GM03348 (cell line): Measurements from ENCODE around the gene EXO1.
A peak's percentile ranks its signal among the peaks of the same experiment; 100 is the strongest.
"Not testable (repeated sequence)": the region's sequence is repeated elsewhere in the genome, so short reads cannot be mapped to it uniquely, and the experiment has no call there.

ENCODE experiments used
- DNase-seq: peaks from one replicate; pipeline ENCODE4 v3.0.0; 2012; ENCODE audit warnings: low spot score

Gene EXO1

GRCh38 chr1:241836941-241837340 is 11.1 kb upstream of the EXO1 start:
- no peak for DNase-seq

DNA sequence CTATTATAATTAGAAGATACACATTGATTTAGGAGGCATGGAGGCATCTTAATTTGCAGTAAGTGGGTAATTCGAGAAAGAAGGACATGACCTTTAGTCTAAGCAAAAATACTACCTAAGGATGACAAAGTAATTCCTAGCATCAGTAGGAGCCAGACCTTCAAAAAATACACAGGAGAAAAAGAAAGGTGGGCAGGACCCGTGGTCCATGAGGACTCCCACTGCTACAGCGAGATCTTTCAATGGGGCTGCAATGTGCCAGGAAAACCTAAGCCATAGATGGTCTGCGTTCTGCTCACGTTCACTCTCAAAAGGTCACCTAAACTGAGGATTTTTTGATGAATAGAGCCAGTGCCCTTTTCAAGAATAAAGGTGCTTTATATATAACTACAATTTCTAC is 10.6 kb upstream of the EXO1 start:
- no peak for DNase-seq

- peak; percentile 28 for DNase-seq
Measured at GRCh38 chr1:241837901-241838300, 10.1 kb upstream of the EXO1 start.

DNA sequence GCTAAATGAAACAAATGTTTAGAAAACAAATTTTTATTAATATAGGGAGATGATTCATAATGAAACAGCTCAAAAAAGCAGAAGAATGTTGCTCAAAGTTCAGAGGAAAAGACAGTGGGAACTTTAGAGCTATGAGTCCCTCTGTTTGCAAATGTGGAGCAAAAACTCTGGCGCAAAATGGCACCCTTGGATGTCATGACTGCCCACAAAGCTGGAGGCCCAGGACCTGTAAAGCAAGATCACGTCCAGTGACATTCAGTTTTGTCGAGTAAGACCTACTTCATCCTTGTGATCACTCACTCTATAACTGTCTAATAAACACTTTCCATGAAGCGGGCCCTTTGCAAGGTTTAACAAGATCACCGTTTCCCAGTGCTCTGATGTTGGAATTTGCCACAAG is 9.1 kb upstream of the EXO1 start:
- DNase-seq, result no peak

DNA sequence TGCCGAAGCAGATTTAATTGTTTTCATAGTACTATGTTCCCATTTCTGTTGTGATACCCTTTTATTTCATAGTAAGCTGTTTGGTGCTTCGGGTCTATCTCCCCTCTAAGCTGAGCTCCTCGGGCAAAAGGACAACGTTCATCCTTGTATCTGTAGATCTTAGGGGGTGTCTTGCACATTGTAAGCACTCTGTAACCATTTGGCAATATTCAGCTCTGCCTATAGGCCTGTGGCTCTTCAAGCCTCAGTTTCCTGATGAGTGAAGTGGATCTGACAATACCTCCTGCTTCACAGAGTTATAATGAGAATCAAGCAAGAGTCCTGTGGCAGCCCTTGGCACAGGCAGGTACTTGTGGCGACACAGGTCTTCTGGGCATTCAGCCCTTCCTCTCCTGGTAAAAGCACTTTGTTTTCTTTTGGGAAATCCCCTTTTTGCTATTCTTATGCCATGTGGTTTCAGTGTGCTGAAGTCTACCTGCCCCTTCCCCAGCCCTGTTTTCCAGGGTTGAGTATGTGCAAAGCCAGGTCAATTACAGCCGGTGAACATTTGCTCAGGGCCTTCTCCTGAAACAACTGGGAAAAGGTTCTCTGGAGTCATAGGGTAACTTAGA is 8.5 kb upstream of the EXO1 start:
- DNase-seq, result no peak

DNA sequence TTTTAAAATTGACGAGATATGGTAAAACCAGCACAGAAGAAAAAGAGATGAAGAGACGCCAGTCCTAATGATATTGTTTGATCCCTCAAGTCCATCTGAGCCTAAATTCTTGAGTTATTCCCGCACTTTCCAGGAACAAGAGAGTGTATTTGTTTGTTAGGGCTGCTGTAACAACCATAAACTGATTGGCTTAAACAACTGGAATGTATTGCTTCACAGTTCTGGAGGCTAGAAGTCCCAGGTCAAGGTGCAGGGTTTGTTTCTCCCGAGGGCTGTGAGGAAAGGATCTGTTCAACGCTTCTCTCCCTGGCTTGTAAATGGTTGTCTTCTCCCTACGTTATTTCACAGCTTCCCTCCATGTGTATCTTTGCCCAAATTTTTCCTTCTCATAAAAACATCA is 7.8 kb upstream of the EXO1 start:
- DNase-seq, result no peak

- no peak for DNase-seq
Measured at GRCh38 chr1:241841691-241842090, 6.3 kb upstream of the EXO1 start.

GRCh38 chr1:241842565-241842964 is 5.4 kb upstream of the EXO1 start:
- peak; percentile 33 for DNase-seq

- no peak for DNase-seq
Measured at GRCh38 chr1:241844593-241844992, 3.4 kb upstream of the EXO1 start.

DNA sequence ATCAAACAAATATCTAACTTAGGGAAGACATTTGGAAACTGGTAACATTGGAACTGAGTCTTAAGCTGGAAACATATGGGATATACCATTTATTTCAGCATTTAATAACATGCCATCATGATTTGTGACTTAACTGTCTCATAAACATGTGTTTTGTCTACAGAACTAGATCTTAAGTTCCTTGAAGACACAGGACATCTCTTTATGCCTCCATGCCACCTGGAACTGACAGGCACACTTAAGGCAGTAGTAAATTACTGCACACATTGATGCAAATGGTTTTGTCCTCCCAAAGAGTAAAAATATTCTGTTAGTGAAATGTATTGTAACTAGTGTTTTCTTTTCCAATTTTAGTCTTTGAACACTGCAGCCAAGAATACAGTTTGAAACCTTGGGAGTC is 1.6 kb upstream of the EXO1 start:
- no peak for DNase-seq

GRCh38 chr1:241846862-241847539 is 1.0 kb upstream of the EXO1 start:
- no peak for DNase-seq

DNA sequence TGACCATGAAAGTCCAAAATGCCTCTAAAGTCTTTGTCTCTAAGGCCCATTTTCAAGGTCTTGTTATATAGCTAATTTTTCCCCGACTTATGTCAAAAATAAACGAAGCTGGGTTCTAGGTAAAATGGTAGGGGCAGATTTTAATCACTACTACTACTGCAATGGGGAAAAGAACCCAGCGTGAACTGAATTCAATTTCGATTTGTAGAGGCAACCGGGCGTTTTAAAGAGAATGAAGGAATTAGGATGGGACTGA is 536 bp upstream of the EXO1 start:
- no peak for DNase-seq

DNA sequence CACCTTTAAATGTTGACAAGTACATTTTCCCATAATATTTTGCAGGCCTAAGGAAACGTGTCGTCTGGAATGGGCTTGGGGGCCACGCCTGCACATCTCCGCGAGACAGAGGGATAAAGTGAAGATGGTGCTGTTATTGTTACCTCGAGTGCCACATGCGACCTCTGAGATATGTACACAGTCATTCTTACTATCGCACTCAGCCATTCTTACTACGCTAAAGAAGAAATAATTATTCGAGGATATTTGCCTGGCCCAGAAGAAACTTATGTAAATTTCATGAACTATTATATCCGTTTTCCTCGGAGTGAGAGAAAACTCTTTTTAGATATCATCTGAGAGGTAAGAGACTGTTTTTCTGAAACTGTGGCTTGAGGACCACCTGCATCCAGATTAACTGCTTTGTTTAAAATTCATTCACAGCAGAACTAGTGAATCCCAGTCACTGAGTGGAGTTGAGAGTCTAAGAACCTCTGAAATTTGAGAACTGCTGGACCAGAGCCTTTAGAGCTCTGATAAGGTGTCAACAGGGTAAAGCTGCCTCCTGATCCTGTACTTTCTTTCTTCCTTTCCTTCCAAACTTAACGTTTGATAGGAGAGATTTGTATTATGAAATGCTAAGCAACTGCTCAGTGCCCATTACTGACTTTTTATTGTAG is 811 bp downstream of the EXO1 start:
- no peak for DNase-seq

DNA sequence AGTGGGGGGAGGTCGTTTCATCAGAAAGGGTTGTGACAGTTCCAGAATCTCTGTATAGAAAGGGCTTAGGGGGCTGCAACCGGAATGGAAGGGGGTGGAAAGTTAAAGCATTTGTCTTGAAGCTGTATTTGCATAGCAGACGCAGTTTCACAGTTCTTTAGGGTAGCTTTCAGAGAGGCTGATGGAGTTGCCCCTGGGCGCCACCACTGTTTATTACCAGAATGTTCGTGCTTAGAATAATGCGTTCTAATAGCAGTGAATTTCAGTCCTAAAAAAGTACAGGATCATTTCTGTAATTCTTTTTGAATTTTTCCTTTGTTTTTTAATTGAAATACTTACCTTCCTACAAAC is 1.3 kb downstream of the EXO1 start:
- no peak for DNase-seq

GRCh38 chr1:241855545-241856140 is 7.6 kb downstream of the EXO1 start:
- not testable (repeated sequence) for DNase-seq

GRCh38 chr1:241857131-241857530 is 9.1 kb downstream of the EXO1 start:
- DNase-seq, result peak; percentile 35

DNA sequence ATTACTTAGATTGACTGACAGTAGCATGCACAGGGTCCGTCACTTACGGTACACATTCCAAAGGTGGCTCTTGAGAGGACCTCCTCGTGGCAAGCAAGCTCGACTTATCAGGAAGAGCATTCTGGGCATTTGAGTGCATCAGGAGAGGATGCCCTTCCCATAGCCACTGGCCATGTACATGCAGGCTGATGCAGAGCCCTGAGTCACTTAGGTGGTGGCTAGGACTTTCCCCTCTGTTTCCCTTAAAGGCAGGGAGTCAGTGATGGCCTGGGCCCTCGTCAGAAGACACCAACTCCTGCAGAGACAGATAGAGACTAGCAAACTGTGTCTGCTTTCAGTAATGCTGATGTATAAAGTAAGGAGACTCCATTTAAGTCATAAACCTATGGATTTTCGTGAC is 12.9 kb downstream of the EXO1 start:
- DNase-seq, result no peak

DNA sequence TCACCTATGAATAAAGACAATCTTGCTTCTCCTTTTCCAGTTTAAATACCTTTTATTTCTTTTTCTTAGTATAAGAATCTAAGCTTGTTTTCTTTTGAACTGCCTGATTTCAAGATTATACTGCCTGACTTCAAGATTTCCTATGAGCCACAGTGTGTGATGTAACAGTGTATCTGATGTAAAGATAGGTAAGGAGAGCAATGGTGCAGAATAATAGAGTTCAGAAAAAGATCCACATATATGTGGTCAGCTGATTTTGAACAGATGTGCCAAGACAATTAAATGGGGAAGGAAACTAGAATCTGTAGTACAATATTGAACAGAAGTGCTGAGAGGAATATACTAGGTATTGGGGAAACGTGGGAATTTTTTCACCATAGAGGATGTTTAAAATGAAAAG is 21.0 kb downstream of the EXO1 start:
- DNase-seq, result no peak

- DNase-seq, result peak; percentile 6
Measured at GRCh38 chr1:241870336-241870735, 22.3 kb downstream of the EXO1 start.

- no peak for DNase-seq
Measured at GRCh38 chr1:241870746-241871430, 22.9 kb downstream of the EXO1 start.

DNA sequence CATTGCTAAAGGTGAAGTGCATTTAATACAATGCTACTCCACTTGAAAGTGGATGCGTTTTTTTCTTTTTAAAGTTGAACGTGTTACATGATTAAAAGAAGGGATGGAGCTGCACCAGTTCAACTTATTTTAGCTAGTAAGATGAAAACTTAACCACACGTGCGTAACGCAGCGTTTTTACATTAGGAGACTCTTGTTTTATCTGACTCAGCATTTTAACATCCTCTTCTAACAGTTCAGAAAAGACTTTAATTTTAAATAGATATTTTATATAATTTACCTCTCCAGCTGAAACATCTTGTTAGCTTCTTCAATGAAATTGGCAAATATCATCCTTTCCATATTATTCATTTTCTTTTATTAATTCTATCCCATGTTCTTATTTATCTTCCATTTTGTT is 33.4 kb downstream of the EXO1 start:
- no peak for DNase-seq

DNA sequence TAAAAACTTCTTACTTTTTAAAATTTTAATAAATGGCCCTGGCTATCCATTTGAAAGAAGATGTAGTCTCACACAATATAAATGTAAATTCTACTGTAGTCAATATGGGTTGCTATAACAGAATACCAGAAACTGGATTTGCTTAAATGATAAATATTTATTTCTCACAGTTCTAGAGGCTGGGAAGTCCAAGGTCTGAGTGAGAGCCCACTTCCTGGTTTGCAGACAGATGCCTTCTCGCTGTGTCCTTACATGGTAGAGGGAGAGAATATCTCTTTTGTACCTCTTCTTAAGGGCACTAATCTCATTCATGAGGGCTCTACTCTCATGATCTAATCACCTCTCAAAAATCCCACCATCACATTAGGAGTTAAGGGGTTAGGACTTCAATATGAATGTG is 35.2 kb downstream of the EXO1 start:
- DNase-seq, result no peak

DNA sequence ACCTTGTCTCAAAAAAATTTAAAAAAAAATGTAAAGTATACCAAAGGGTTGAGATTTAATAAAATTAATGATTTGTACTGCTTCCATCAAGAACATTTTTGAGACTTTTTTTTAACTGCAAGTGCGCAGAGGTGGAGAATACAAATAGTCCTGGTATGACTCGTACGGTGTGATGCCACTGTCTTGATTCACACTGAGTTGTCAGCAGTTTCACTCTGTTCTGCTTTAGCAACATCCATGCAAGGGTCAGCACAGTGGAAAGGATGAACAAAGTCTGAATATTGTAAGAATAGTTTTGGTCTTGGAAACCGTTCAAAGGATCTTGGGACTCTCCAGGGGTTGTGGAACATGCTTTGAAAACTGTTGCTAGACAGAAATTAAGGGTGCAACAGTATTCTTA is 40.2 kb downstream of the EXO1 start:
- peak; percentile 38 for DNase-seq
